Memory B cell (primary cell): Measurements from ENCODE around the gene NECTIN2.

Experiments
- ATAC-seq: fragments of 150-1000 bp; cut with Tn5 transposase; 2 replicates; pipeline ENCODE4 v1.10.0; 2021; ENCODE audit warnings: low read depth, mild to moderate bottlenecking, moderate library complexity
- DNase-seq, 2 donors: peaks; one replicate each; pipeline ENCODE4 v3.0.0; 2022; ENCODE audit warnings: low spot score in 2 of 2
- H3K27ac Mint-ChIP-seq: one replicate; pipeline ENCODE4 v1.8.0; 2022; ENCODE audit warnings: mild to moderate bottlenecking, moderate library complexity, mixed read lengths
- H3K27me3 Mint-ChIP-seq: one replicate; pipeline ENCODE4 v1.8.0; 2022; ENCODE audit warnings: mixed read lengths
- H3K36me3 Mint-ChIP-seq: one replicate; pipeline ENCODE4 v1.8.0; 2022; ENCODE audit warnings: mild to moderate bottlenecking, mixed read lengths
- H3K4me1 Mint-ChIP-seq: one replicate; pipeline ENCODE4 v1.8.0; 2022; ENCODE audit warnings: mixed read lengths
- H3K4me3 Mint-ChIP-seq: one replicate; pipeline ENCODE4 v1.8.0; 2022; ENCODE audit warnings: mild to moderate bottlenecking, moderate library complexity, mixed read lengths
- H3K9me3 Mint-ChIP-seq: one replicate; pipeline ENCODE4 v1.8.0; 2022; ENCODE audit warnings: mixed read lengths

NECTIN2 gene

DNA sequence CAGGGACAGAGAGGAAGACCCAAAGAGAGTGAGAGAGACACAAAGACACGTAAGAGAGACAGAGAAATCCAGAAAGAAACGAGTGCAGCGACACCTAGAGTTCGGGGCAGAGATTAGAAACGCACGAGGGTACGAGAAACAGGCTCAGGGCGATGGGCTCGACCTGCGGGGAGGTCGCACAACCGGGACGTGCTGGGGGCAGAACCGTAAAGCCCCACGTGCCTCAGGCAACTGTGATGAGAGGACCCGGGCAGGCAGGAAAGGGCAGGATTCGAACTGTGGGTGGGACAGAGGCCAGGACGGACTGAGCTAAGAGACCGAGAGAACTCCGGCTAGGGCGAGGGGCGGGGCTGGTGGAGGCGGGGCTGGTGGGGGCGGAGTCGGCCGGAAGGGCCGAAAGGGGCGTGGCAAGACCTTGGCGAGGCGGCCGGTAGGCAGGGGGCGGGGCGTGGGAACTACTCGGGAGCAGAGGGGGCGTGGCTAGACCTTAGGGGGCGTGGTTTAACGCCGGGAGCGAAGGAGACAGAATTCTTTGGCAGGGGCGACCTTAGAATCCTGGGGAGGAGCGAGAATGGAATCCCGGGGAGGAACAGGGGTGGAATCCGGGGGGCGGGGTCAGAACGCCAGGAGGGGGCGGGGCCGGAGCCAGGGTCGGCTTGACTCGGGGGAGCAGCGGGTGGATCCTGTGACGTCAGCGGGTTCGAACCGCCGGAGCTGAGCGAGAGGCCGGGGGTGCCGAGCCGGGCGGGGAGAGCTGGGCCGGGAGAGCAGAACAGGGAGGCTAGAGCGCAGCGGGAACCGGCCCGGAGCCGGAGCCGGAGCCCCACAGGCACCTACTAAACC, at the start of gene NECTIN2:
Gene NECTIN2, plus strand, starts transcription at position 686 of the 843 bp plus-strand sequence. CDS start 229 bp downstream, outside the sequence.
- H3K4me3 Mint-ChIP-seq, result peak within 1 kb of the TSS; percentile 79
- H3K27me3 Mint-ChIP-seq, result peaks cover 26% of the 10 kb centered on the region
- peak within 1 kb of the TSS; percentile 58 for H3K27ac Mint-ChIP-seq
- peak; percentile 54 for ATAC-seq
- DNase-seq, result peak; percentile 37 to 57
- H3K36me3 Mint-ChIP-seq, result peaks cover 7% of the 10 kb centered on the region
- H3K9me3 Mint-ChIP-seq, result peaks cover 3% of the 10 kb centered on the region
- peaks cover 27% of the 10 kb centered on the region for H3K4me1 Mint-ChIP-seq

DNA sequence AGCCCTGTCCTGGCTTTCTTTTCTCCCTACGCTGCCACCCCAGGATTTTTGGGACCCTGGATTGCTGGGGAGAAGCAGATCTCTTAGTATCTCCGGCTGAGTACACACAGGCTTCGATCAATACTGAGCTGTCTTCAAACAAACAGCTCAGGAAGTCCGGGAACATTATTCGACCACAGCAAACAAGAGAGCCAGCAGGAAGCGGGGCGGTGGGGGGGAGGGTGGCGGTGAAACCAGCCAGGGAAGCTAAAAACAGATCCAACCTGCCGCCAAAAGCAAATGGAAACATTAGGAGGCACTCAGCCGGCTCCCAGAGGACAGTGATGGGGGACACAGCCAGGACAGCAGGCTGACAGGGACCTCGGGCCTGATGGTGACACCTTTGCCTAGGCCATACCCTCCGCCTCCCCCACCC, 49.4 kb upstream of the NECTIN2 start:
- DNase-seq (no peak), ATAC-seq (no peak)
- Mint-ChIP-seq H3K9me3 (no peaks in the 10 kb centered on the region), H3K4me1 (peaks cover 6% of the 10 kb centered on the region), H3K36me3 (no peaks in the 10 kb centered on the region), H3K4me3 (no peak overlapping the region), H3K27me3 (peaks cover 21% of the 10 kb centered on the region), H3K27ac (no peak overlapping the region)

DNA sequence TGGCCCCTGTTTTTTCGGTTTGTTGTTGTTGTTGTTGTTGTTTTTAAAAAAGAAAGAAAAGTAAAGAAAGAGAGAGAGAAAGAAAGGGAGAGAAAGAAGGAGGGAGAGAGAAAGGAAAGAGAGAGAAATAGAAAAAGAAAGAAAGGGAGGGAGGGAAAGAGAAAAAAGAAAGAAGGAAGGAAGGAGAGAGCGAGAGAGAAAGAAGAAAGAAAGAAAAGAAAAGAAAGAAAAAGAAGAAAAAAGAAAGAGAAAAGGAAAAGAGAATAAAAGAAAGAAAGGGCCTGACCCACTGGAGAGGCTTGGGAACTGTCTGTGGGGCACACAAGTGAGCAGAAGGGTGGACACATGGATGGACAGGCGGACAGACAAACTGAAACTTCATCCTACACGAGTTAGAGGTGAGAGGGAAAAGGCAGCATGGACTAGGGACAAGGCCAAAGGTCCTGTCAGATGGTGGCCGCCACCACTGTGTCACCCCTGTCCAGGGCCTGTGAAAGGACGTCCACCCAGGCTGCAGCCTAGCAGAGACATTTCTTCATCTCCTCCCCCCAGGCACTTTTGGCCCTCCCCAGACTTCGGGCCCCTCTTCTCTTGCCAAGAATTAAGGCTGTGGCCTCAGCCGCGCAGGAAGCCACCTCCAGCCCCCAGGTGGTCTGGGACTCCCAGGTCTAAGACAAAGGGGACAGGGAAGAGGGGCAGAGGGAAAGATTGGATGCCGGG, 46.3 kb upstream of the NECTIN2 start:
- Mint-ChIP-seq H3K27me3 (peaks cover 15% of the 10 kb centered on the region), H3K36me3 (no peaks in the 10 kb centered on the region), H3K27ac (no peak overlapping the region), H3K9me3 (peaks cover 2% of the 10 kb centered on the region), H3K4me3 (no peak overlapping the region), H3K4me1 (peaks cover 6% of the 10 kb centered on the region)
- DNase-seq (no peak), ATAC-seq (no peak)

DNA sequence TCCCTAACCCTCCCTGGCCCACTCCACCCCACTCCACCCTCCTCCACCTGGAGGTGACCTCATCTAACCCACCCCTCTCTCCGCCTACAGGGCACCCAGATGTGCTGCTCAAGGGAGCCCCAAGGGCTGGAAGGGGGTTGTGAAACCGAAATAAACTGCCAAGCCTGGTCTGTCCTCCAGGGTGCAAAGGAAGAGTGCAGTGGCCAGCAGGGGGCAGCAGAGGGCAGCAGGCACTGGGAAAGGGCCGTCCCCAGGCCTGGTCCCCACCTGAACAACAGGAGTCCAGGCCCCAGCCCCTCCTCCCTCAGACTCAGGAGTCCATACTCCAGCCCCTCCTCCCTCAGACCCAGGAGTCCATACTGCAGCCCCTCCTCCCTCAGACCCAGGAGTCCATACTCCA, 45.6 kb upstream of the NECTIN2 start:
- Mint-ChIP-seq H3K4me3 (no peak overlapping the region), H3K36me3 (no peaks in the 10 kb centered on the region), H3K27me3 (peaks cover 15% of the 10 kb centered on the region), H3K9me3 (peaks cover 2% of the 10 kb centered on the region), H3K27ac (no peak overlapping the region), H3K4me1 (peaks cover 6% of the 10 kb centered on the region)
- DNase-seq, result peak; percentile 71 to 73
- peak; percentile 98 for ATAC-seq

DNA sequence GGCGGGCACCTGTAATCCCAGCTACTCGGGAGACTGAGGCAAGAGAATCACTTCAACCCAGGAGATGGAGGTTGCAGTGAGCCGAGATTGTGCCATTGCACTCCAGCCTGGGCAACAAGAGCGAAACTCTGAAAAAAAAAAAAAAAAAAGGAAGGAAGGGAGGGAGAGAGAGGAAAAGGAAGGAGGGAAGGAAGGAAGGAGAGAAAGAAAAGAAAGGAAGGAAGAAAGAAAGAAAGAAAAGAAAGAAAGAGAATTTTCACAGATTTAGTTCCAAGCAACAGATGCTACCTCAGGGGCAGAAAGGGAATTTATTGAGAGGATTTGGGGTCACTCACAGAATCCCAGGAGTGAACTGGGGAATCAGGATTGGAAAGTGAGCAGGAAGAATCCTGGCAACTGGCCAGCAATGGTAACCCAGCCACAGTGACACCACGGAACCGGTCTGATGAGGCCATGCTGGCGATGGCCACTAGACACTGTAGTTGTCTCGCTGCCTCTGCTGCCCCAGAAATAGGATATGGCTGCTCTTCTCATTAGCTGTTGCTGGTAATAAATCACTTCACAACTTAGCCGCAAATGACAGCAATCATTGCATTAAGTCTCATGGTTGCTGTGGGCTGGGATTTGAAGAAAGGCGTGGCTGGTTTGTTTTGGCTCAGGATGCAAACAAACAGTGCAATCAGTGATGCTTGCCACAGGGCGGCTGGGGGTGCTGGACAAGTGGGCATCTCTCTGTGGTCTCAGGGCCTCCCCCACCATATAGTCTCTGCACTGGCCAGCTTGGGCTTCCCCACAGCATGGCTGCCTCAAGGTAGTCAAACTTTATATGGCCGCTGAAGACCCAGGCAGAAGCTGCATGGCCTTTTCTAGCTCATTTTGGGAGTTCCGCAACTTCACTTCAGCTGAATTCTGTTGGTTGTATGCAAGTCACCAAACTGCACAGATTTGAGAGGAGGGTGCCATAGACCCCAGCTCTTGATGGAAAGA, 42.4 kb upstream of the NECTIN2 start:
- Mint-ChIP-seq H3K4me3 (no peak overlapping the region), H3K4me1 (peaks cover 8% of the 10 kb centered on the region), H3K9me3 (peaks cover 2% of the 10 kb centered on the region), H3K36me3 (no peaks in the 10 kb centered on the region), H3K27ac (no peak overlapping the region), H3K27me3 (peaks cover 15% of the 10 kb centered on the region)
- DNase-seq, result no peak
- no peak for ATAC-seq

DNA sequence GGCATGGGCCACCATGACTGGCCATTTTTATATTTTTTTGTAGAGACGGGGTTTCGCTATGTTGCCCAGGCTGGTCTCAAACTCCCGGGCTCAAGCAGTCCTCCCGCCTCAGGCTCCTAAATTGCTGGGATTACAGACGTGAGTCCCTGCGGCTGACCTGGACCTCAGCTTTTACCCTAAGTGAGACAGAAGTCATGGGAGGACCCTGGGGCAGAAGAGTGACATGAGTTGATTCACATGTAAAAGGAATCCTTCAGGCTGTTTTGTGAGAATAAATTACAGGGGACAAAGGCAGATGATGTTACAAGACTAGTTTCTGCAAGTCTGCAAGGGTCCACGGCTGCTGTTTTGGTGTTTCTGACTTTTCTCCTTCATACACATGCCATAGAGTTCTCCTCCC, 39.8 kb upstream of the NECTIN2 start:
- Mint-ChIP-seq H3K9me3 (peaks cover 2% of the 10 kb centered on the region), H3K4me3 (no peak overlapping the region), H3K4me1 (peaks cover 5% of the 10 kb centered on the region), H3K36me3 (no peaks in the 10 kb centered on the region), H3K27me3 (peaks cover 19% of the 10 kb centered on the region), H3K27ac (no peak overlapping the region)
- DNase-seq (no peak), ATAC-seq (no peak)

DNA sequence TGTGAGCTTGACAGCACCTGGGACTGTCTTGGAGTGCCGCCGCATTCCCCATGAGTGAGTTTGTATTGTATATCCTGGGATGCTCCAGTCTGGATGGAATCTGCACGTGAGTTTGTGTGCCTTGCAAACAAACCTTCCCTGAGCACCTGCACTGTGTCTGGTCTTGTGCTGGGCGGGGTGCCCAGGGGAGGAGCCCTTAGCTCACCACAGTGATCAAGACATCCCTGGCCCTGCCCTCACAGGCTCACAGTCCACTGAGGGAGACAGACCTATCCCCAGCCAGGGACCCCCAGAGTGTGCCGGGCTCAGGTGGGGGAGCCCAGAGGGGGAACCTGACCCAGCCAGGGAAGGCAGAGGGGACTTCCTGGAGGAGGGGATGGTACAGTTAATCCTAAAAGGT, 38.9 kb upstream of the NECTIN2 start:
- Mint-ChIP-seq H3K27me3 (peaks cover 23% of the 10 kb centered on the region), H3K4me1 (peaks cover 5% of the 10 kb centered on the region), H3K4me3 (no peak overlapping the region), H3K36me3 (no peaks in the 10 kb centered on the region), H3K9me3 (peaks cover 2% of the 10 kb centered on the region), H3K27ac (no peak overlapping the region)
- no peak for ATAC-seq
- no peak for DNase-seq

DNA sequence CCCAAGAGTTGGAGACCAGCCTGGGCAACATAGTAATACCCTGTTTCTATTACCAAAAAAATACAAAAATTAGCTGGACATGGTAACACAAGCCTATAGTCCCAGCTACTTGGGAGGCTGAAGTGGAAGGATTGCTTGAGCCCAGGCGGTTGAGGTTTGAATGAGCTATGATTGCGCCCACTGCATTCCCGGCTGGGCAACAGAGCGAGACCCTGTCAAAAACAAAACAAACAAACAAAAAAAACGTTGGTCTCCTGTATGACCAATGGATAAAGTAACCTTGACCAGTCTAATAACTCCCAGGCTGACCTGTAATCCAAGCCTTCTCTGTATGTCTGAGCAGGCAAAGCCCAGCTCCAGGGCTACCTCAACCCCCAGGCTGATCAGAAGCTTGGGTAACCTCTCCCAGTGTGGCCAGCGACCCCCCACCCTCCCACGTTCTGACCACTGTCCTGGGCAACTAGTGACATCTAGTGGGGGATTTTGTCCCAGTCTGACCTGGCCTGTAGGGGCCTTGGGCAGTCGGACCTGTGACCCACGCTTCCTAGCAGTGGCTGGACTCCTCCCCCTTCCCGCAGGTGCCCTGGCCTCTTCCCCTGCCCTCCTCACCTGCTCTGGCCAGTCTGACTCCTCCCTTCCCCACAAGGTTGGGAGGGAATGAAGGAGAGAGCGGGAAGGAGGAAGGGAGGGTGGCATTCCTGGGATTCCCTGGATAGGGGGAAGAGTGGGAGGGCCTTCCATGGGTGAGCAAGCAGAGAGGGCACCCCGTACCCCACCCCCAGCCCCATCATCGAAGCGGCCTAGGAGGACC, 38.2 kb upstream of the NECTIN2 start:
- Mint-ChIP-seq H3K4me1 (peaks cover 5% of the 10 kb centered on the region), H3K9me3 (peaks cover 2% of the 10 kb centered on the region), H3K27ac (no peak overlapping the region), H3K36me3 (no peaks in the 10 kb centered on the region), H3K4me3 (peak overlapping the region; percentile 25), H3K27me3 (peaks cover 18% of the 10 kb centered on the region)
- DNase-seq (no peak), ATAC-seq (no peak)

DNA sequence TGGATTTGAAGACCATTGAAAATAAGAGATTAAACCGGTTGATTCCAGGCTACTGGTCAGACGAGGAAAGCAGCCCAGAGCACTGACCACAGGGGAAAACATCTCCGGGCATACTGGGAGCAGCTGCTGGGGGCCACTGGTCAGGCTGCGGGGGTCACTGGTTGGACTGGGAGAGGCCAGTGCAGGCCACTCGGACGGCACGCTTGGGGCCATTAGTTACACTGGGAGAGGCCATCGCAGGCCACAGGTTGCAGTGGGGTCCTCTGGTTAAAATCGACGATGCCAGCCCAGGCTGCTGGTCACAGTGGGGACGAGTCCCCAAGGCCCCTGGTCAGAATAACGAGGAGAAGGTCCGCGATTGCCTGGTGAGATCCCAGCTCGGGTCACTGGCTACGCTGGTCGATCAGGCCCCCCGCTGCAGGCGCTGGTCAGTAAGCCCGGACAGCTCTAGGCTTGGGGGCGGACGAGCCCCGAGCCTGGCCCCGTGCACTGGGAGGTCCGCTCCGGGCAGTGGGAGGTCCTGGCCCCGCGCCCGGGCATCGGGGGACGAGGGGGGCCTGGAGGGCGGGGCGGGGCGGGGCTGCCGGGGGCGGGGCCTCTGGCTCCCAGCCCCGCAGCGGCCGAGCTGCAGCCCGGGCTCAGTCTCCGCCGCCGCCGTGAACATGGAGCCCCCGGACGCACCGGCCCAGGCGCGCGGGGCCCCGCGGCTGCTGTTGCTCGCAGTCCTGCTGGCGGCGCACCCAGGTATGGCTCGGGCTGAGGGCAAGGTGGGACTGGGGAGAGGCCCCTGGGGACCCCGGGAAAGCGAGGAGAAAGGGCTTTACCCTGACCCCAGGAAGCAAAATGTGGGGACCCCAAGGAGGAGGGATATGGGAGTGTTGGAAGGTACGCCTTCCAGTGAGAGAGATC, 37.4 kb upstream of the NECTIN2 start, which contains the start of gene BCAM:
Gene BCAM, plus strand, starts transcription at position 641 of the 909 bp plus-strand sequence. Its CDS starts 22 bp downstream, at position 663.
- H3K4me1 Mint-ChIP-seq, result peaks cover 5% of the 10 kb centered on the region
- no peaks in the 10 kb centered on the region for H3K9me3 Mint-ChIP-seq
- H3K27ac Mint-ChIP-seq, result no peak within 1 kb of the TSS
- ATAC-seq (no peak), DNase-seq (no peak)
- peaks cover 21% of the 10 kb centered on the region for H3K27me3 Mint-ChIP-seq
- peak within 1 kb of the TSS; percentile 25 for H3K4me3 Mint-ChIP-seq
- no peaks in the 10 kb centered on the region for H3K36me3 Mint-ChIP-seq

DNA sequence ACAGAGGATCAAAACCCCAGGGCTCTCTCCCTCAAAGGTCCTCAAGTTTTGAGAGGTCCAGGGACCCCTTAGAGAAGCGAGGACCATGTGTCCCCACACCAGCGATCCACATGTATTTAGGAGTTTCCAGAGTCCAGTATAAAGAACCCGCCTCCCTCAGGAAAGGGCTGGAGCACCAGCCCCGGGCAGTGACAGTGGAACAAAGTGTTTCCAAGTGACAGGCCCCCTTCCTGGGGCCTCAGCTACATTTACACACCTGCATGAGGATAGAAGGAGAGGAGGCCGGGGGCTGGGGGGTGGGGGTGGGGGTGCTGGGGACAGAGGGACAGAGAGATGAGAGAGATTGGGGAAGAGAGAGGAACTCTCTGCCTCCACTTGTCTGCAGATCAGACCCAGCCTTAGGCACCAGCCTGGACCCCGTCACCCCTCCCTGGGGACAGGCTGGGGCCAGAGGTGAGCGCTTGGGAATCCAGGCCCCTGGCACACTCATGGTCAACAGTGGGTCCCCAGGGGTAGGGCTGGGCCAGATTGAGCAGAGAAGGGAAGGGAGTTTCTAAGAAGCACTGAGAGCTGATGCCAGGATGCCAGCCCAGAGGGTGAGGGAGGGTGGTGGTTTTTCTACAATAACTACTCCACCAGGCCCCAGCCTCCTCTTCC, 36.4 kb upstream of the NECTIN2 start:
- no peak for ATAC-seq
- Mint-ChIP-seq H3K36me3 (no peaks in the 10 kb centered on the region), H3K27me3 (peaks cover 22% of the 10 kb centered on the region), H3K4me1 (peaks cover 5% of the 10 kb centered on the region), H3K4me3 (peak overlapping the region; percentile 8), H3K27ac (no peak overlapping the region), H3K9me3 (no peaks in the 10 kb centered on the region)
- no peak for DNase-seq

DNA sequence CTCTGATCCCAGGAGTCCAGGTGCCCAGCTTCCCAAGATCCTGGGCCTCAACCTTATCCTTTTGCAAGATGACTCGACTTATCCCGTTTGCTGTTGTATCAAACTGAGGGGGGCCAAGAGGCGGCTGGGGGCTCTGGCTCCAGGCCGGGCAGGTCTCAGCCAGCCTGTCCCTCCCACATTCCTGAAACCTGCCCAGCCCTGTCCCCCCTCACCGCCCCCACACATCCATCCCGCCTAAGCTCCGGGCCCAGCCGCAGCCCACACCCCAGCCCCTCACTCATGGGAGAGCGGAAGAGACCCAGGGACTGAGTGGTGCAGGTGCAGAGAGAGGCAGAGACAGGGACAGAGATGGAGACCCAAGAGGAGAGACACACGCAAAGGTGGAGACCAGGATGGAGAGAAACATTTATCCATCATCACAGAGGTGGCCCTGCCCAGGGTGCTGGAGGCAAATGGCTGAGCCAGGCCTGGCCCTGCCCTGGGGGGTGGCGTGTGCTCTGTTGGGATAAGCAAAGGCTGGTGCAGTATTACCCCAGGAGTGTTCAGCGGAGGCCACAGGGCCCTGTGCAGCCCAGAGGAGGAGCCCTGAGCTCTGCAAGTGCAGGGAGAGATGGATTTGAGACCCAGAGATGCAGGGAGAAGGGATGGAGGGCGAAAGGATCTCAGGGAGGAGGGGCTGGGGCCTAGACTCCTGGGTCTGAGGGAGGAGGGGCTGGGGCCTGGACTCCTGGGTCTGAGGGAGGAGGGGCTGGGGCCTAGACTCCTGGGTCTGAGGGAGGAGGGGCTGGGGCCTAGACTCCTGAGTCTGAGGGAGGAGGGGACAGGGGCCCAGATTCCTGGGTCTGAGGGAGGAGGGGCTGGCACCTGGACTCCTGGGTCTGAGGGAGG, 35.6 kb upstream of the NECTIN2 start:
- Mint-ChIP-seq H3K4me3 (no peak overlapping the region), H3K9me3 (no peaks in the 10 kb centered on the region), H3K4me1 (peaks cover 5% of the 10 kb centered on the region), H3K27me3 (peaks cover 24% of the 10 kb centered on the region), H3K36me3 (no peaks in the 10 kb centered on the region), H3K27ac (no peak overlapping the region)
- no peak for ATAC-seq
- no peak for DNase-seq
